Right lobe of liver (tissue), 4 donors: Measurements from ENCODE around the gene CGB5.
"Not testable (repeated sequence)": the region's sequence is repeated elsewhere in the genome, so short reads cannot be mapped to it uniquely, and the experiment has no call there.

Experiments used
- CTCF ChIP-seq, 4 donors: fragments of 200-600 bp in 3 of 4; fragments of 450-650 bp in 1 of 4; IDR thresholded peaks; one replicate each; pipeline versions ENCODE4 v1.5.1 to v1.8.0; 2016 to 2022; ENCODE audit warnings: antibody characterized with exemption in 4 of 4, mild to moderate bottlenecking in 2 of 4
- POLR2A ChIP-seq: fragments of 450-650 bp; IDR thresholded peaks from one replicate; pipeline ENCODE4 v1.6.1; 2017; ENCODE audit warnings: antibody characterized with exemption, mild to moderate bottlenecking
- donor health status: DM: no; HTN: no; CAD: no.
- donor health status: DM: no; HTN: no; CAD: no.
- donor health status: DM: no; HTN: yes; CAD: no.

- not testable (repeated sequence) for TF ChIP-seq POLR2A; CTCF (IDR thresholded peaks at IDR 0.05)
These were observed 6.2 kb downstream of the CGB5 start for GRCh38 chr19:49049834-49050233.
